Esophagus muscularis mucosa (tissue), 4 donors: ENCODE measurements around the gene SHISA2.

Experiments used
- EP300 ChIP-seq: sonication (generic); formaldehyde crosslinking; IDR thresholded peaks from one replicate; pipeline ENCODE4 v1.6.1; 2017; ENCODE audit warnings: antibody characterized with exemption
- POLR2A ChIP-seq: fragments of 450-650 bp; IDR thresholded peaks from one replicate; pipeline ENCODE4 v1.6.1; 2017; ENCODE audit warnings: antibody characterized with exemption, moderate library complexity, mild to moderate bottlenecking, low read depth
- POLR2AphosphoS5 ChIP-seq, 2 donors: sonication (generic); formaldehyde crosslinking; IDR thresholded peaks; one replicate each; pipeline ENCODE4 v1.6.1; 2017; ENCODE audit warnings: antibody characterized with exemption in 2 of 2
- TF ChIP-seq, protein P1 (sequence below), 3 experiments: fragments of 200-600 bp in 2 of 3; fragments of 450-650 bp in 1 of 3; sonication (generic) in 2 of 3; IDR thresholded peaks; one replicate each; pipeline ENCODE4 v1.5.1; 2017 to 2019; ENCODE audit warnings: antibody characterized with exemption in 3 of 3, mild to moderate bottlenecking in 2 of 3, moderate library complexity in 1 of 3

DNA sequence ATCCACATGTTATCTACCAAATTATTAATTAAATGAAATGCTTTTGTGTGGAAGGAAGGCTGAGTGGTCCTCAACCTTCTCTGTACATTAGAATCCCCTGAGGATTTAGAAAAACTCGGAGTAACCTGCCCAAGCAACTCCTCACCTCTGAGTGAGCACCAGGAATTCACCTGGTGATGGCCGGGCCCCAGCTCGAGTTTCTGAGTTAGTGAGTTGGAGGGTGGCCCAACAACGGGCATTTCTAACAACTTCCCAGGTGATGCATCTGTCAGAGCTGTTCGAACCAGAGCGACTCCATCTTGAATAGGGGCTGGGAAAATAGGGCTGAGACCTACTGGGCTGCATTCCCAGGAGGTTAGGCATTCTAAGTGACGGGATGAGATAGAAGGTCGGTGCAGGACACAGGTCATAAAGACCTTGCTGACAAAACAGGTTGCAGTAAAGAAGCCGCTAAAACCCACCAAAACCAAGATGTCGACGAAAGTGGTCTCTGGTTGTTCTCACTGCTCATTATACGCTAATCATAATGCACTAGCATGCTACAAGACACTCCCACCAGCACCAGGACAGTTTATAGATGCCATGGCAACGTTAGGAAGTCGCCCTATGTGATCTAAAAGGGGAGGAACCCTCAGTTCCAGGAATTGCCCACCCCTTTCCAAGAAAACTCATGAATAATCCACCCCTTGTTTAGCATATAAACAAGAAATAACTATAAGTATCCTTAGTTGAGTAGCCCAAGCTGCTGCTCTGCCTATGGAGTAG lies 44.2 kb upstream of the SHISA2 start:
- TF ChIP-seq, protein P1, sequence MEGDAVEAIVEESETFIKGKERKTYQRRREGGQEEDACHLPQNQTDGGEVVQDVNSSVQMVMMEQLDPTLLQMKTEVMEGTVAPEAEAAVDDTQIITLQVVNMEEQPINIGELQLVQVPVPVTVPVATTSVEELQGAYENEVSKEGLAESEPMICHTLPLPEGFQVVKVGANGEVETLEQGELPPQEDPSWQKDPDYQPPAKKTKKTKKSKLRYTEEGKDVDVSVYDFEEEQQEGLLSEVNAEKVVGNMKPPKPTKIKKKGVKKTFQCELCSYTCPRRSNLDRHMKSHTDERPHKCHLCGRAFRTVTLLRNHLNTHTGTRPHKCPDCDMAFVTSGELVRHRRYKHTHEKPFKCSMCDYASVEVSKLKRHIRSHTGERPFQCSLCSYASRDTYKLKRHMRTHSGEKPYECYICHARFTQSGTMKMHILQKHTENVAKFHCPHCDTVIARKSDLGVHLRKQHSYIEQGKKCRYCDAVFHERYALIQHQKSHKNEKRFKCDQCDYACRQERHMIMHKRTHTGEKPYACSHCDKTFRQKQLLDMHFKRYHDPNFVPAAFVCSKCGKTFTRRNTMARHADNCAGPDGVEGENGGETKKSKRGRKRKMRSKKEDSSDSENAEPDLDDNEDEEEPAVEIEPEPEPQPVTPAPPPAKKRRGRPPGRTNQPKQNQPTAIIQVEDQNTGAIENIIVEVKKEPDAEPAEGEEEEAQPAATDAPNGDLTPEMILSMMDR (IDR thresholded peaks at IDR 0.05) = no peak
- no peak for TF ChIP-seq POLR2A
- no peak for TF ChIP-seq POLR2AphosphoS5 (IDR thresholded peaks at IDR 0.05)
- no peak for TF ChIP-seq EP300
